Activated CD4-positive, alpha-beta T cell treated with anti-CD3 and anti-CD28 coated beads, Interleukin-2, Interleukin-4, amounts not matched to agents 100 ng/mL and 50 ng/mL, durations not matched to agents 16 hours and 8 hours (primary cell): ENCODE measurements around the gene LCE2C.

Experiments
- DNase-seq: peaks from one replicate; pipeline ENCODE4 v3.0.0-alpha.2; 2020; ENCODE audit warnings: low spot score

The LCE2C gene

GRCh38 chr1:152725261-152725660, 50.2 kb downstream of the LCE2C start:
- DNase-seq: no peak
